GM10248 (cell line): ENCODE results near the gene RAB40B.

Experiments used
- CTCF ChIA-PET: fragments of 300-600 bp; sonication (Branson Sonifier 250); formaldehyde crosslinking; extraction: SDS; loops from one replicate; lab custom pipeline; 2021; ENCODE audit warnings: antibody characterized with exemption; lab: Yijun Ruan, JAX
- POLR2A ChIA-PET: fragments of 350-650 bp; sonication (Branson Sonifier 250); formaldehyde crosslinking; extraction: SDS; loops from one replicate; lab custom pipeline; 2020; ENCODE audit warnings: antibody characterized with exemption; lab: Yijun Ruan, JAX
- DNase-seq: peaks from one replicate; pipeline ENCODE4 v3.0.0; 2012; ENCODE audit errors: extremely low spot score
- CTCF ChIP-seq: IDR thresholded peaks from 2 replicates; pipeline ENCODE4 v1.5.1; 2012; ENCODE audit warnings: mild to moderate bottlenecking, low read depth; ENCODE audit errors: extremely low read depth, missing control alignments, control extremely low read depth

RAB40B gene

GRCh38 chr17:82690786-82691489 lies 7.6 kb downstream of the RAB40B start:
- CTCF ChIA-PET, result no interaction called here
- TF ChIP-seq CTCF, result no peak
- POLR2A ChIA-PET, result no interaction called here
- DNase-seq, result no peak

- no peak for TF ChIP-seq CTCF
- ChIA-PET CTCF (interaction anchor here (1.0 to 2.1 kb wide), 2 partner anchors 10 to 21 kb away, joined by 3 to 6 read pairs; partner anchors contain the start of gene RAB40B), POLR2A (no interaction called here)
- DNase-seq, result no peak
These were observed 9.4 kb downstream of the RAB40B start for GRCh38 chr17:82689077-82689476.

GRCh38 chr17:82687871-82688270 lies 10.6 kb downstream of the RAB40B start:
- ChIA-PET CTCF (interaction anchor here (1.3 kb wide), 1 partner anchor 80 kb away, joined by 4 read pairs; no protein-coding TSS in a partner anchor), POLR2A (no interaction called here)
- DNase-seq, result no peak
- TF ChIP-seq CTCF, result no peak

GRCh38 chr17:82687375-82687861 lies 11.1 kb downstream of the RAB40B start:
- CTCF ChIA-PET, result interaction anchor here (1.3 to 1.4 kb wide), 2 partner anchors 9 to 80 kb away, joined by 4 to 5 read pairs; no protein-coding TSS in a partner anchor
- no peak for DNase-seq
- POLR2A ChIA-PET, result no interaction called here
- no peak for TF ChIP-seq CTCF

- no peak for DNase-seq
- ChIA-PET CTCF (interaction anchor here (1.4 kb wide), 1 partner anchor 8 kb away, joined by 5 read pairs; no protein-coding TSS in a partner anchor), POLR2A (no interaction called here)
- TF ChIP-seq CTCF, result no peak
These were observed 11.9 kb downstream of the RAB40B start for GRCh38 chr17:82686366-82687324.

- ChIA-PET POLR2A (no interaction called here), CTCF (no interaction called here)
- no peak for TF ChIP-seq CTCF
- no peak for DNase-seq
These were observed 13.2 kb downstream of the RAB40B start for GRCh38 chr17:82685291-82685690.
